ENCODE measurements around the gene TMEM267.
"Not testable (repeated sequence)": the region's sequence is repeated elsewhere in the genome, so short reads cannot be mapped to it uniquely, and the experiment has no call there.

The TMEM267 gene

GRCh38 chr5:43456556-43456955 lies 27.1 kb downstream of the TMEM267 start:
- Histone ChIP-seq H3K9me3 (ENCODE audit: control insufficient read depth, insufficient read depth, low read length) (no peaks in the 10 kb centered on the region; the same call in 1 of the 2 replicates), H3K27ac (ENCODE audit: low read length) (no peak overlapping the region), H3K27me3 (ENCODE audit: control insufficient read depth, insufficient read depth, low read length) (no peaks in the 10 kb centered on the region), H3K4me1 (ENCODE audit: control insufficient read depth, insufficient read depth, low read length) (no peaks in the 10 kb centered on the region), H3K4me3 (ENCODE audit: low read length) (no peak overlapping the region), H3K36me3 (ENCODE audit: control insufficient read depth, insufficient read depth, low read length) (no peaks in the 10 kb centered on the region; the same call in 1 of the 2 replicates)
- DNase-seq (ENCODE audit: low read depth, low spot score) = no peak
- no CpG with 5 or more reads among the region's 3 CpGs for WGBS (ENCODE audit: insufficient coverage, insufficient read length)

- H3K36me3 ChIP-seq (ENCODE audit: control insufficient read depth, insufficient read depth, low read length); H3K27ac ChIP-seq (ENCODE audit: low read length); H3K4me3 ChIP-seq (ENCODE audit: low read length); H3K4me1 ChIP-seq (ENCODE audit: control insufficient read depth, insufficient read depth, low read length); DNase-seq (ENCODE audit: low read depth, low spot score); H3K9me3 ChIP-seq (ENCODE audit: control insufficient read depth, insufficient read depth, low read length); H3K27me3 ChIP-seq (ENCODE audit: control insufficient read depth, insufficient read depth, low read length): not testable (repeated sequence)
These were observed 42.1 kb downstream of the TMEM267 start for GRCh38 chr5:43441575-43441974.

GRCh38 chr5:43437062-43437660 lies 46.5 kb downstream of the TMEM267 start:
- Histone ChIP-seq H3K4me3 (ENCODE audit: low read length) (no peak overlapping the region), H3K4me1 (ENCODE audit: control insufficient read depth, insufficient read depth, low read length) (no peaks in the 10 kb centered on the region), H3K27me3 (ENCODE audit: control insufficient read depth, insufficient read depth, low read length) (no peaks in the 10 kb centered on the region), H3K36me3 (ENCODE audit: control insufficient read depth, insufficient read depth, low read length) (no peaks in the 10 kb centered on the region), H3K27ac (ENCODE audit: low read length) (no peak overlapping the region), H3K9me3 (ENCODE audit: control insufficient read depth, insufficient read depth, low read length) (no peaks in the 10 kb centered on the region)
- no peak for DNase-seq (ENCODE audit: low read depth, low spot score)
- WGBS (ENCODE audit: insufficient coverage, insufficient read length) = no CpG with 5 or more reads among the region's 3 CpGs

- H3K36me3 ChIP-seq (ENCODE audit: control insufficient read depth, insufficient read depth, low read length) = no peaks in the 10 kb centered on the region
- H3K9me3 ChIP-seq (ENCODE audit: control insufficient read depth, insufficient read depth, low read length) = no peaks in the 10 kb centered on the region
- no peaks in the 10 kb centered on the region for H3K27me3 ChIP-seq (ENCODE audit: control insufficient read depth, insufficient read depth, low read length)
- no peak overlapping the region for H3K27ac ChIP-seq (ENCODE audit: low read length)
- no peak overlapping the region for H3K4me3 ChIP-seq (ENCODE audit: low read length)
- no CpG with 5 or more reads among the region's 4 CpGs for WGBS (ENCODE audit: insufficient coverage, insufficient read length)
- DNase-seq (ENCODE audit: low read depth, low spot score) = no peak
- H3K4me1 ChIP-seq (ENCODE audit: control insufficient read depth, insufficient read depth, low read length) = no peaks in the 10 kb centered on the region
These were observed 50.3 kb downstream of the TMEM267 start for GRCh38 chr5:43433382-43433781.

GRCh38 chr5:43432486-43433375 lies 50.9 kb downstream of the TMEM267 start:
- H3K36me3 ChIP-seq (ENCODE audit: control insufficient read depth, insufficient read depth, low read length) = no peaks in the 10 kb centered on the region
- no peaks in the 10 kb centered on the region for H3K9me3 ChIP-seq (ENCODE audit: control insufficient read depth, insufficient read depth, low read length)
- no CpG with 5 or more reads among the region's 3 CpGs for WGBS (ENCODE audit: insufficient coverage, insufficient read length)
- H3K27me3 ChIP-seq (ENCODE audit: control insufficient read depth, insufficient read depth, low read length) = no peaks in the 10 kb centered on the region
- DNase-seq (ENCODE audit: low read depth, low spot score) = no peak
- H3K4me1 ChIP-seq (ENCODE audit: control insufficient read depth, insufficient read depth, low read length) = no peaks in the 10 kb centered on the region
- no peak overlapping the region for H3K27ac ChIP-seq (ENCODE audit: low read length)
- no peak overlapping the region for H3K4me3 ChIP-seq (ENCODE audit: low read length)

- WGBS (ENCODE audit: insufficient coverage, insufficient read length) = no CpG with 5 or more reads among the region's 2 CpGs
- H3K27me3 ChIP-seq (ENCODE audit: control insufficient read depth, insufficient read depth, low read length) = no peaks in the 10 kb centered on the region
- H3K36me3 ChIP-seq (ENCODE audit: control insufficient read depth, insufficient read depth, low read length) = no peaks in the 10 kb centered on the region
- no peaks in the 10 kb centered on the region for H3K9me3 ChIP-seq (ENCODE audit: control insufficient read depth, insufficient read depth, low read length)
- no peaks in the 10 kb centered on the region for H3K4me1 ChIP-seq (ENCODE audit: control insufficient read depth, insufficient read depth, low read length)
- no peak for DNase-seq (ENCODE audit: low read depth, low spot score)
- H3K4me3 ChIP-seq (ENCODE audit: low read length) = no peak overlapping the region
- no peak overlapping the region for H3K27ac ChIP-seq (ENCODE audit: low read length)
These were observed 54.0 kb downstream of the TMEM267 start for GRCh38 chr5:43429706-43430105.

- H3K9me3 ChIP-seq (ENCODE audit: control insufficient read depth, insufficient read depth, low read length) = no peaks in the 10 kb centered on the region
- WGBS (ENCODE audit: insufficient coverage, insufficient read length) = no CpG with 5 or more reads among the region's 7 CpGs
- no peaks in the 10 kb centered on the region for H3K36me3 ChIP-seq (ENCODE audit: control insufficient read depth, insufficient read depth, low read length)
- no peak overlapping the region for H3K4me3 ChIP-seq (ENCODE audit: low read length)
- no peak overlapping the region for H3K27ac ChIP-seq (ENCODE audit: low read length)
- no peaks in the 10 kb centered on the region for H3K4me1 ChIP-seq (ENCODE audit: control insufficient read depth, insufficient read depth, low read length)
- no peak for DNase-seq (ENCODE audit: low read depth, low spot score)
- no peaks in the 10 kb centered on the region for H3K27me3 ChIP-seq (ENCODE audit: control insufficient read depth, insufficient read depth, low read length)
These were observed 54.6 kb downstream of the TMEM267 start for GRCh38 chr5:43429016-43429415.

GRCh38 chr5:43427306-43427705 lies 56.4 kb downstream of the TMEM267 start:
- WGBS (ENCODE audit: insufficient coverage, insufficient read length) = no CpG with 5 or more reads among the region's 4 CpGs
- DNase-seq (ENCODE audit: low read depth, low spot score) = no peak
- no peaks in the 10 kb centered on the region for H3K36me3 ChIP-seq (ENCODE audit: control insufficient read depth, insufficient read depth, low read length)
- no peaks in the 10 kb centered on the region for H3K9me3 ChIP-seq (ENCODE audit: control insufficient read depth, insufficient read depth, low read length)
- H3K4me3 ChIP-seq (ENCODE audit: low read length) = no peak overlapping the region
- no peak overlapping the region for H3K27ac ChIP-seq (ENCODE audit: low read length)
- H3K27me3 ChIP-seq (ENCODE audit: control insufficient read depth, insufficient read depth, low read length) = no peaks in the 10 kb centered on the region
- H3K4me1 ChIP-seq (ENCODE audit: control insufficient read depth, insufficient read depth, low read length) = no peaks in the 10 kb centered on the region

- Histone ChIP-seq H3K4me1 (ENCODE audit: control insufficient read depth, insufficient read depth, low read length) (no peaks in the 10 kb centered on the region), H3K9me3 (ENCODE audit: control insufficient read depth, insufficient read depth, low read length) (no peaks in the 10 kb centered on the region), H3K36me3 (ENCODE audit: control insufficient read depth, insufficient read depth, low read length) (no peaks in the 10 kb centered on the region), H3K27me3 (ENCODE audit: control insufficient read depth, insufficient read depth, low read length) (no peaks in the 10 kb centered on the region), H3K4me3 (ENCODE audit: low read length) (no peak overlapping the region), H3K27ac (ENCODE audit: low read length) (no peak overlapping the region)
- WGBS (ENCODE audit: insufficient coverage, insufficient read length) = no CpG with 5 or more reads among the region's 2 CpGs
- no peak for DNase-seq (ENCODE audit: low read depth, low spot score)
These were observed 57.7 kb downstream of the TMEM267 start for GRCh38 chr5:43425983-43426382.

GRCh38 chr5:43423086-43423485 lies 60.6 kb downstream of the TMEM267 start:
- H3K27ac ChIP-seq (ENCODE audit: low read length); H3K36me3 ChIP-seq (ENCODE audit: control insufficient read depth, insufficient read depth, low read length); H3K4me3 ChIP-seq (ENCODE audit: low read length); H3K27me3 ChIP-seq (ENCODE audit: control insufficient read depth, insufficient read depth, low read length); H3K4me1 ChIP-seq (ENCODE audit: control insufficient read depth, insufficient read depth, low read length); DNase-seq (ENCODE audit: low read depth, low spot score); H3K9me3 ChIP-seq (ENCODE audit: control insufficient read depth, insufficient read depth, low read length): not testable (repeated sequence)
- WGBS (ENCODE audit: insufficient coverage, insufficient read length) = no CpG with 5 or more reads among the region's 6 CpGs

GRCh38 chr5:43422143-43422542 lies 61.5 kb downstream of the TMEM267 start:
- Histone ChIP-seq H3K4me3 (ENCODE audit: low read length) (no peak overlapping the region), H3K27me3 (ENCODE audit: control insufficient read depth, insufficient read depth, low read length) (no peaks in the 10 kb centered on the region), H3K9me3 (ENCODE audit: control insufficient read depth, insufficient read depth, low read length) (no peaks in the 10 kb centered on the region), H3K36me3 (ENCODE audit: control insufficient read depth, insufficient read depth, low read length) (no peaks in the 10 kb centered on the region), H3K4me1 (ENCODE audit: control insufficient read depth, insufficient read depth, low read length) (no peaks in the 10 kb centered on the region), H3K27ac (ENCODE audit: low read length) (no peak overlapping the region)
- WGBS (ENCODE audit: insufficient coverage, insufficient read length) = no CpG with 5 or more reads among the region's 2 CpGs
- no peak for DNase-seq (ENCODE audit: low read depth, low spot score)

Data from iPS DF 6.9 (cell line).